ENCODE results near the gene TTC31. TPM values are rescaled to one million over a fixed set of nuclear protein-coding genes. Genes with fewer than 3 reads are reported as not detected.
"Not testable (repeated sequence)": the region's sequence is repeated elsewhere in the genome, so short reads cannot be mapped to it uniquely, and the experiment has no call there.

The TTC31 gene
- total RNA-seq, 4 donors from 2014 or later, result 18.4 to 26.1 (median 21.9) TPM

- peak; percentile 50 to 92 for DNase-seq (ENCODE audit: low spot score in 2 of 2)
- peak overlapping the region; percentile 24 for H3K4me3 ChIP-seq (ENCODE audit: low read depth, poor library complexity, severe bottlenecking)
- intact Hi-C loops (cut with DNase I; ENCODE audit: low total_unique reads), result no loop called here
- WGBS, 2 donors, result 20 to 30% methylated on average over 14 of the region's 14 CpGs
- TF ChIP-seq POLR2A (IDR thresholded peaks at IDR 0.05), result no peak
- TF ChIP-seq, protein P1, sequence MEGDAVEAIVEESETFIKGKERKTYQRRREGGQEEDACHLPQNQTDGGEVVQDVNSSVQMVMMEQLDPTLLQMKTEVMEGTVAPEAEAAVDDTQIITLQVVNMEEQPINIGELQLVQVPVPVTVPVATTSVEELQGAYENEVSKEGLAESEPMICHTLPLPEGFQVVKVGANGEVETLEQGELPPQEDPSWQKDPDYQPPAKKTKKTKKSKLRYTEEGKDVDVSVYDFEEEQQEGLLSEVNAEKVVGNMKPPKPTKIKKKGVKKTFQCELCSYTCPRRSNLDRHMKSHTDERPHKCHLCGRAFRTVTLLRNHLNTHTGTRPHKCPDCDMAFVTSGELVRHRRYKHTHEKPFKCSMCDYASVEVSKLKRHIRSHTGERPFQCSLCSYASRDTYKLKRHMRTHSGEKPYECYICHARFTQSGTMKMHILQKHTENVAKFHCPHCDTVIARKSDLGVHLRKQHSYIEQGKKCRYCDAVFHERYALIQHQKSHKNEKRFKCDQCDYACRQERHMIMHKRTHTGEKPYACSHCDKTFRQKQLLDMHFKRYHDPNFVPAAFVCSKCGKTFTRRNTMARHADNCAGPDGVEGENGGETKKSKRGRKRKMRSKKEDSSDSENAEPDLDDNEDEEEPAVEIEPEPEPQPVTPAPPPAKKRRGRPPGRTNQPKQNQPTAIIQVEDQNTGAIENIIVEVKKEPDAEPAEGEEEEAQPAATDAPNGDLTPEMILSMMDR (IDR thresholded peaks at IDR 0.05), result no peak
Measured at GRCh38 chr2:74439803-74440377, 43.0 kb upstream of the TTC31 start.

- peak; percentile 74 to 97 for DNase-seq (ENCODE audit: low spot score in 2 of 2)
- H3K4me3 ChIP-seq (ENCODE audit: low read depth, poor library complexity, severe bottlenecking), result peak overlapping the region; percentile 24
- intact Hi-C loops (cut with DNase I; ENCODE audit: low total_unique reads), result no loop called here
- 6 to 9% methylated on average over 29 to 42 of the region's 45 CpGs for WGBS, 2 donors
- TF ChIP-seq, protein P1 (IDR thresholded peaks at IDR 0.05), result no peak
- no peak for TF ChIP-seq POLR2A (IDR thresholded peaks at IDR 0.05)
Measured at GRCh38 chr2:74440378-74441169, 42.3 kb upstream of the TTC31 start.

- intact Hi-C loops (cut with DNase I; ENCODE audit: low total_unique reads), result no loop called here
- 17 to 29% methylated on average over 28 to 29 of the region's 33 CpGs for WGBS, 2 donors
- peak overlapping the region; percentile 24 for H3K4me3 ChIP-seq (ENCODE audit: low read depth, poor library complexity, severe bottlenecking)
- no peak for DNase-seq (ENCODE audit: low spot score in 2 of 2)
- TF ChIP-seq, protein P1 (IDR thresholded peaks at IDR 0.05), result no peak
- no peak for TF ChIP-seq POLR2A (IDR thresholded peaks at IDR 0.05)
Measured at GRCh38 chr2:74441170-74441689, 41.7 kb upstream of the TTC31 start.

- intact Hi-C loops (cut with DNase I; ENCODE audit: low total_unique reads), result no loop called here
- WGBS, 2 donors, result 12 to 20% methylated on average over 25 to 56 of the region's 75 CpGs
Measured at GRCh38 chr2:74441690-74442482, 41.0 kb upstream of the TTC31 start, which contains the start of gene RTKN. Gene RTKN (minus strand): TSS chr2:74441937. CDS start chr2:74441816, 121 bp downstream.

GRCh38 chr2:74442483-74443297 lies 40.2 kb upstream of the TTC31 start:
- 90 to 91% methylated on average over 16 of the region's 16 CpGs for whole genome bisulfite sequencing, 2 donors
- DNase-seq (ENCODE audit: low spot score in 2 of 2); H3K4me3 ChIP-seq (ENCODE audit: low read depth, poor library complexity, severe bottlenecking); intact Hi-C loops (cut with DNase I; ENCODE audit: low total_unique reads): not testable (repeated sequence)

More at GRCh38 chr2:74441690-74442482, 41.0 kb upstream of the TTC31 start, which contains the start of gene RTKN:
- peak in 1 of 2 donors; percentile 89 for DNase-seq (ENCODE audit: low spot score in 2 of 2)
- H3K4me3 ChIP-seq (ENCODE audit: low read depth, poor library complexity, severe bottlenecking), result peak within 1 kb of the TSS; percentile 24
- no peak for TF ChIP-seq POLR2A (IDR thresholded peaks at IDR 0.05)
- TF ChIP-seq, protein P1 (IDR thresholded peaks at IDR 0.05), result no peak

Measured in lower leg skin (tissue), 4 donors.